Endothelial cell of umbilical vein (primary cell): Measurements from ENCODE around the gene DNAJC21. TPM values are rescaled to one million over a fixed set of nuclear protein-coding genes. Genes with fewer than 3 reads are reported as not detected.

Source experiments
- BruUV-seq: library from RNA; stranded (reverse); fragments of 400-500 nt; replicated peaks from 2 replicates; lab custom pipeline; 2021; lab: Mats Ljungman, UMichigan
- CTCF ChIA-PET: fragments of 300-600, 350-600 bp; sonication (Branson Sonifier 250); formaldehyde crosslinking; loops from one replicate; lab custom pipeline; 2021; ENCODE audit warnings: antibody characterized with exemption, inconsistent platforms; lab: Charles Lee
- POLR2A ChIA-PET: fragments of 300-600, 350-600 bp; sonication (Branson Sonifier 250); formaldehyde crosslinking; loops from one replicate; lab custom pipeline; 2021; ENCODE audit warnings: antibody characterized with exemption, inconsistent platforms; lab: Charles Lee
- DNase-seq: peaks from one replicate; pipeline ENCODE4 v3.0.0-alpha.2; 2011; ENCODE audit warnings: low read depth, low spot score
- FAIRE-seq: peaks from 2 replicates; lab custom pipeline; 2011; peaks lifted over from hg19 to GRCh38; lab: Jason Lieb, UNC
- H2AFZ ChIP-seq: 2 replicates; pipeline ENCODE4 v1.6.0; 2012; ENCODE audit warnings: low read depth, low read length, control low read depth, inconsistent platforms
- H3K27ac ChIP-seq: 2 replicates; pipeline ENCODE4 v1.5.1; 2011; ENCODE audit warnings: low read depth, mild to moderate bottlenecking, control low read depth, low read length, moderate library complexity; ENCODE audit not compliant: insufficient read depth
- H3K27me3 ChIP-seq, 2 experiments: 2 replicates each; pipeline versions ENCODE4 v1.6.0 to v1.6.1; 2011; ENCODE audit warnings: low read length in 2 of 2, mixed read lengths in 1 of 2; ENCODE audit not compliant: control insufficient read depth in 2 of 2, insufficient read depth in 2 of 2
- H3K36me3 ChIP-seq, 2 experiments: 2 replicates in 1 of 2; 3 replicates in 1 of 2; pipeline ENCODE4 v1.5.1; 2011; ENCODE audit warnings: low read length in 2 of 2, mild to moderate bottlenecking in 1 of 2, moderate library complexity in 1 of 2; ENCODE audit not compliant: control insufficient read depth in 2 of 2, insufficient read depth in 2 of 2; ENCODE audit errors: extremely low read depth in 1 of 2
- H3K4me1 ChIP-seq: 3 replicates; pipeline ENCODE4 v1.5.1; 2011; ENCODE audit warnings: mild to moderate bottlenecking, low read length; ENCODE audit not compliant: control insufficient read depth, insufficient read depth; ENCODE audit errors: extremely low read depth
- H3K4me2 ChIP-seq: 2 replicates; pipeline ENCODE4 v1.6.1; 2011; ENCODE audit warnings: low read length, control low read depth, mixed read lengths; ENCODE audit not compliant: insufficient read depth
- H3K4me3 ChIP-seq, 3 experiments: fragments of 200-600 bp in 1 of 3; sonication (generic), shearing (Covaris generic) in 1 of 3; replicated peaks in 1 of 3; 2 replicates each; pipeline ENCODE4 v1.5.1; 2011 to 2016; ENCODE audit warnings: control low read depth in 3 of 3, low read length in 3 of 3, mild to moderate bottlenecking in 2 of 3, inconsistent platforms in 1 of 3, low read depth in 1 of 3, moderate library complexity in 1 of 3; ENCODE audit not compliant: insufficient read depth in 1 of 3
- H3K79me2 ChIP-seq: 2 replicates; pipeline ENCODE4 v1.6.0; 2012; ENCODE audit warnings: low read length, inconsistent platforms; ENCODE audit not compliant: control insufficient read depth, insufficient read depth
- H3K9ac ChIP-seq: replicated peaks from 2 replicates; pipeline ENCODE3; 2011; ENCODE audit warnings: low read length, control low read depth; ENCODE audit not compliant: insufficient read depth; ENCODE audit errors: extremely low read depth
- H3K9me1 ChIP-seq: replicated peaks from 3 replicates; pipeline ENCODE4 v1.6.0; 2011; ENCODE audit warnings: mild to moderate bottlenecking, low read length; ENCODE audit not compliant: control insufficient read depth, insufficient read depth; ENCODE audit errors: extremely low read depth
- H3K9me3 ChIP-seq: replicated peaks from 2 replicates; pipeline ENCODE4 v1.5.1; 2012; ENCODE audit warnings: low read length, inconsistent platforms; ENCODE audit not compliant: control insufficient read depth, insufficient read depth
- H4K20me1 ChIP-seq: replicated peaks from 2 replicates; pipeline ENCODE3; 2011; ENCODE audit warnings: mild to moderate bottlenecking, low read length; ENCODE audit not compliant: control insufficient read depth, insufficient read depth; ENCODE audit errors: extremely low read depth
- FOS ChIP-seq: IDR thresholded peaks from 2 replicates; pipeline ENCODE4 v1.6.1; 2011; ENCODE audit warnings: mild to moderate bottlenecking, low read length, moderate library complexity, borderline replicate concordance; ENCODE audit not compliant: insufficient read depth
- GATA2 ChIP-seq: IDR thresholded peaks from 2 replicates; pipeline ENCODE4 v1.7.0; 2011; ENCODE audit warnings: low read depth, mild to moderate bottlenecking, moderate library complexity, mixed read lengths, low read length; ENCODE audit not compliant: insufficient read length, insufficient read depth
- POLR2AphosphoS5 ChIP-seq: IDR thresholded peaks from 2 replicates; pipeline ENCODE4 v1.6.1; 2012; ENCODE audit warnings: low read depth, mild to moderate bottlenecking, control low read depth, low read length, moderate library complexity; ENCODE audit not compliant: insufficient read depth
- dilution Hi-C: fragments of 300-500 bp; cut with MboI; formaldehyde crosslinking; loops from one replicate; pipeline ENCODE4 v1.15.0; 2019; ENCODE audit warnings: low sequenced_read_pairs; ENCODE audit not compliant: extremely low pct_ligation_motif_present
- intact Hi-C: fragments of 100-400 bp; cut with micrococcal nuclease; formaldehyde crosslinking; loops from one replicate; pipeline ENCODE4 v1.10.0; 2022
- polyA plus RNA-seq, 4 experiments: library from polyadenylated mRNA; depleted of rRNA in 3 of 4; stranded (reverse) in 3 of 4; unstranded in 1 of 4; fragments of >200 nt; gene quantifications; 2 replicates each; pipeline versions ENCODE4 v1.2.1 to v1.2.3, GENCODE V29; 2011 to 2012; ENCODE audit warnings: missing spikeins in 1 of 4
- total RNA-seq: library from RNA; stranded (reverse); gene quantifications from 2 replicates; pipeline ENCODE4 v1.2.3, GENCODE V29; 2021
- TF ChIP-seq, protein P1 (sequence below), 2 donors: IDR thresholded peaks; 1 replicate in 1 of 2; 2 replicates in 1 of 2; pipeline ENCODE4 v1.5.1; 2011; ENCODE audit warnings: low read length in 2 of 2, mild to moderate bottlenecking in 2 of 2, moderate library complexity in 2 of 2, control low read depth in 1 of 2, inconsistent platforms in 1 of 2, low read depth in 1 of 2; ENCODE audit not compliant: insufficient read depth in 1 of 2; ENCODE audit errors: extremely low read depth in 1 of 2

The DNAJC21 gene
- total and polyA plus RNA-seq, 2 donors (not counting 3 experiments of a cell fraction or from before 2014, with no cell fraction given) = 5.3 to 39.4 TPM

- no peaks in the 10 kb centered on the region for H3K9me3 ChIP-seq
- H3K4me1 ChIP-seq = no peaks in the 10 kb centered on the region
- BruUV-seq = no TSS peak
- intact Hi-C loops = no loop called here
- H3K27me3 ChIP-seq = peaks cover 7 to 11% of the 10 kb centered on the region in 2 experiments
- no peak overlapping the region for H3K9ac ChIP-seq
- no peaks in the 10 kb centered on the region for H4K20me1 ChIP-seq
- no peak overlapping the region for H3K4me2 ChIP-seq
- ChIA-PET POLR2A (no interaction called here), CTCF (no interaction called here)
- dilution Hi-C loops = no loop called here
- no peak for TF ChIP-seq FOS
- TF ChIP-seq GATA2 = no peak
- TF ChIP-seq POLR2AphosphoS5 = no peak
- TF ChIP-seq, protein P1, sequence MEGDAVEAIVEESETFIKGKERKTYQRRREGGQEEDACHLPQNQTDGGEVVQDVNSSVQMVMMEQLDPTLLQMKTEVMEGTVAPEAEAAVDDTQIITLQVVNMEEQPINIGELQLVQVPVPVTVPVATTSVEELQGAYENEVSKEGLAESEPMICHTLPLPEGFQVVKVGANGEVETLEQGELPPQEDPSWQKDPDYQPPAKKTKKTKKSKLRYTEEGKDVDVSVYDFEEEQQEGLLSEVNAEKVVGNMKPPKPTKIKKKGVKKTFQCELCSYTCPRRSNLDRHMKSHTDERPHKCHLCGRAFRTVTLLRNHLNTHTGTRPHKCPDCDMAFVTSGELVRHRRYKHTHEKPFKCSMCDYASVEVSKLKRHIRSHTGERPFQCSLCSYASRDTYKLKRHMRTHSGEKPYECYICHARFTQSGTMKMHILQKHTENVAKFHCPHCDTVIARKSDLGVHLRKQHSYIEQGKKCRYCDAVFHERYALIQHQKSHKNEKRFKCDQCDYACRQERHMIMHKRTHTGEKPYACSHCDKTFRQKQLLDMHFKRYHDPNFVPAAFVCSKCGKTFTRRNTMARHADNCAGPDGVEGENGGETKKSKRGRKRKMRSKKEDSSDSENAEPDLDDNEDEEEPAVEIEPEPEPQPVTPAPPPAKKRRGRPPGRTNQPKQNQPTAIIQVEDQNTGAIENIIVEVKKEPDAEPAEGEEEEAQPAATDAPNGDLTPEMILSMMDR (IDR thresholded peaks at IDR 0.05; ENCODE audit: extremely low read depth in 1 of 2, insufficient read depth in 1 of 2, low read depth in 1 of 2, low read length in 2 of 2) = no peak
- H3K9me1 ChIP-seq = no peaks in the 10 kb centered on the region
- DNase-seq = no peak
- H3K4me3 ChIP-seq = no peak overlapping the region
- H3K27ac ChIP-seq = no peak overlapping the region
- H3K79me2 ChIP-seq = no peaks in the 10 kb centered on the region
- H2AFZ ChIP-seq = no peak overlapping the region
- no peak for FAIRE-seq
- no peaks in the 10 kb centered on the region for H3K36me3 ChIP-seq
These were observed 68.9 kb downstream of the DNAJC21 start for GRCh38 chr5:34998058-34998789.
